GM12878 (cell line): ENCODE results near the gene AP3M1.

ENCODE experiments used
- CTCF ChIP-seq, 3 experiments: IDR thresholded peaks in 2 of 3; conservative IDR thresholded peaks in 1 of 3; 2 replicates each; pipeline ENCODE4 v1.5.1; 2011; ENCODE audit warnings: low read depth in 3 of 3, low read length in 3 of 3, mild to moderate bottlenecking in 3 of 3, control low read depth in 2 of 3, moderate library complexity in 2 of 3, inconsistent platforms in 1 of 3, mixed read lengths in 1 of 3; ENCODE audit not compliant: control insufficient read depth in 2 of 3, insufficient read depth in 1 of 3; ENCODE audit errors: extremely low read depth in 1 of 3
- HDGF ChIP-seq: fragments of 450-650 bp; IDR thresholded peaks from 2 replicates; pipeline ENCODE4 v1.6.1; 2016; ENCODE audit warnings: antibody characterized with exemption
- IRF3 ChIP-seq: fragments of 450-650 bp; IDR thresholded peaks from 2 replicates; pipeline ENCODE4 v1.6.1; 2014; ENCODE audit warnings: mild to moderate bottlenecking
- MAX ChIP-seq: IDR thresholded peaks from 2 replicates; pipeline ENCODE4 v1.6.1; 2012; ENCODE audit warnings: low read depth, low read length, improper control_type of control experiment
- REST ChIP-seq: IDR thresholded peaks from 2 replicates; pipeline ENCODE4 v1.6.1; 2012; ENCODE audit warnings: mild to moderate bottlenecking, low read depth, low read length
- SPI1 ChIP-seq: IDR thresholded peaks from 2 replicates; pipeline ENCODE4 v1.6.1; 2011; ENCODE audit warnings: low read depth, mild to moderate bottlenecking, low read length, moderate library complexity, borderline replicate concordance; ENCODE audit not compliant: insufficient read depth
- USF1 ChIP-seq: IDR thresholded peaks from 2 replicates; pipeline ENCODE4 v1.6.1; 2011; ENCODE audit warnings: borderline replicate concordance, low read depth, mild to moderate bottlenecking, moderate library complexity, mixed read lengths, low read length; ENCODE audit not compliant: insufficient read depth; ENCODE audit errors: extremely low read length

GRCh38 chr10:74150204-74150989, at the start of gene AP3M1:
- no peak for TF ChIP-seq REST
- no peak for TF ChIP-seq SPI1
- no peak for TF ChIP-seq CTCF (IDR thresholded peaks at IDR 0.05 in 2 of 3, conservative IDR thresholded peaks at IDR 0.05 in 1 of 3; ENCODE audit: control insufficient read depth in 2 of 3, extremely low read depth in 1 of 3, insufficient read depth in 1 of 3, low read depth in 3 of 3, low read length in 3 of 3)
- TF ChIP-seq USF1 = no peak
- TF ChIP-seq MAX = peak; percentile 58; the same call in 1 of the 2 replicates
- no peak for TF ChIP-seq IRF3
- TF ChIP-seq HDGF = no peak
